Sigmoid colon (tissue), 4 donors: ENCODE data around the gene IPO13.

Experiments used
- CTCF ChIP-seq, 4 experiments: fragments of 450-650 bp in 3 of 4; fragments of 200-600 bp in 1 of 4; IDR thresholded peaks; one replicate each; pipeline ENCODE4 v1.5.1; 2016 to 2019; ENCODE audit warnings: antibody characterized with exemption in 4 of 4, mild to moderate bottlenecking in 3 of 4, moderate library complexity in 2 of 4
- POLR2A ChIP-seq, 2 donors: fragments of 450-650 bp; IDR thresholded peaks; one replicate each; pipeline ENCODE4 v1.6.1; 2016; ENCODE audit warnings: antibody characterized with exemption in 2 of 2, mild to moderate bottlenecking in 2 of 2, moderate library complexity in 2 of 2
- POLR2AphosphoS5 ChIP-seq, 4 donors: sonication (generic); formaldehyde crosslinking; IDR thresholded peaks; one replicate each; pipeline ENCODE4 v1.6.1; 2017; ENCODE audit warnings: antibody characterized with exemption in 4 of 4

GRCh38 chr1:43971336-43971980, 24.7 kb downstream of the IPO13 start:
- TF ChIP-seq CTCF (IDR thresholded peaks at IDR 0.05) (no peak), POLR2AphosphoS5 (IDR thresholded peaks at IDR 0.05) (no peak), POLR2A (IDR thresholded peaks at IDR 0.05) (no peak)
